Endothelial cell (in vitro differentiated cells): ENCODE data around the gene COL4A1. TPM values are rescaled to one million over a fixed set of nuclear protein-coding genes. Genes with fewer than 3 reads are reported as not detected.
A peak's percentile ranks its signal among the peaks of the same experiment; 100 is the strongest.

Experiments used
- DNase-seq: peaks from one replicate; pipeline ENCODE4 v3.0.0; 2021; ENCODE audit warnings: low spot score
- H3K27ac Mint-ChIP-seq: one replicate; pipeline ENCODE4 v1.8.0; 2021; ENCODE audit warnings: mixed read lengths, inconsistent platforms; ENCODE audit not compliant: unreplicated experiment
- H3K27me3 Mint-ChIP-seq: one replicate; pipeline ENCODE4 v1.8.0; 2021; ENCODE audit warnings: mild to moderate bottlenecking, moderate library complexity, mixed read lengths, inconsistent platforms; ENCODE audit not compliant: unreplicated experiment
- H3K36me3 Mint-ChIP-seq: one replicate; pipeline ENCODE4 v1.8.0; 2021; ENCODE audit warnings: mild to moderate bottlenecking, low read depth, mixed read lengths, inconsistent platforms; ENCODE audit not compliant: unreplicated experiment
- H3K4me1 Mint-ChIP-seq: one replicate; pipeline ENCODE4 v1.8.0; 2021; ENCODE audit warnings: mild to moderate bottlenecking, mixed read lengths, inconsistent platforms; ENCODE audit not compliant: unreplicated experiment
- H3K4me3 Mint-ChIP-seq: one replicate; pipeline ENCODE4 v1.8.0; 2021; ENCODE audit warnings: mild to moderate bottlenecking, mixed read lengths, inconsistent platforms; ENCODE audit not compliant: unreplicated experiment
- H3K9me3 Mint-ChIP-seq: one replicate; pipeline ENCODE4 v1.8.0; 2021; ENCODE audit warnings: mixed read lengths, inconsistent platforms; ENCODE audit not compliant: unreplicated experiment
- total RNA-seq: library from RNA; stranded (reverse); fragmentation: NEBNext Ultra II Directional; extraction: Animal tissue kit (Norgen Biotek cat#: 25700); gene quantifications from one replicate; pipeline ENCODE4 v1.2.1, GENCODE V29; 2021; ENCODE audit not compliant: unreplicated experiment
- TF ChIP-seq, protein P1 (sequence below): fragments of 200-600 bp; sonication (generic); IDR thresholded peaks from one replicate; pipeline ENCODE4 v1.5.0; 2021; ENCODE audit warnings: antibody characterized with exemption; ENCODE audit not compliant: unreplicated experiment

The COL4A1 gene
- total RNA-seq, 1 donor from 2014 or later = 2,720 TPM

DNA sequence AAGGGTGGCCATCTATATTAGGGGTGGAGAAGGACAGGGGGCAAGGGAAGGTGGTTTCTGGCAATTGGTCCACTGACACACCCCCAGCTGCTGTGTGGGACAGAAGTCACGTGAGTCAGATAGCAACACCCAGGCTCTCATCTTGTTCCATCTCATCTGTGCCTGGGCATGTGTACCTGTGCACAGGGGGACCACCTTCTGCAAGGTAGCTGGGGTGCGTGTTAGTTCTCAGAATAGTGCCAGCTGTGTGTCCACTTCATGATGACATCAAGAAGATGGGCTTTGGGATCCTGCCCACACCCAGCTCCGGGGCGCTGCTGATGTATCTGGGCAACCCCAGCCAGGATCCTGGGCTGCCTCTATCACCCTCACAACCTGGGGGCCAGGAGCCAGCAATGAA, 38.7 kb upstream of the COL4A1 start:
- Mint-ChIP-seq H3K27me3 (peaks cover 16% of the 10 kb centered on the region), H3K9me3 (no peaks in the 10 kb centered on the region), H3K4me3 (peak overlapping the region; percentile 4), H3K36me3 (peaks cover 47% of the 10 kb centered on the region), H3K4me1 (peaks cover 95% of the 10 kb centered on the region), H3K27ac (no peak overlapping the region)
- no peak for DNase-seq
- TF ChIP-seq, protein P1, sequence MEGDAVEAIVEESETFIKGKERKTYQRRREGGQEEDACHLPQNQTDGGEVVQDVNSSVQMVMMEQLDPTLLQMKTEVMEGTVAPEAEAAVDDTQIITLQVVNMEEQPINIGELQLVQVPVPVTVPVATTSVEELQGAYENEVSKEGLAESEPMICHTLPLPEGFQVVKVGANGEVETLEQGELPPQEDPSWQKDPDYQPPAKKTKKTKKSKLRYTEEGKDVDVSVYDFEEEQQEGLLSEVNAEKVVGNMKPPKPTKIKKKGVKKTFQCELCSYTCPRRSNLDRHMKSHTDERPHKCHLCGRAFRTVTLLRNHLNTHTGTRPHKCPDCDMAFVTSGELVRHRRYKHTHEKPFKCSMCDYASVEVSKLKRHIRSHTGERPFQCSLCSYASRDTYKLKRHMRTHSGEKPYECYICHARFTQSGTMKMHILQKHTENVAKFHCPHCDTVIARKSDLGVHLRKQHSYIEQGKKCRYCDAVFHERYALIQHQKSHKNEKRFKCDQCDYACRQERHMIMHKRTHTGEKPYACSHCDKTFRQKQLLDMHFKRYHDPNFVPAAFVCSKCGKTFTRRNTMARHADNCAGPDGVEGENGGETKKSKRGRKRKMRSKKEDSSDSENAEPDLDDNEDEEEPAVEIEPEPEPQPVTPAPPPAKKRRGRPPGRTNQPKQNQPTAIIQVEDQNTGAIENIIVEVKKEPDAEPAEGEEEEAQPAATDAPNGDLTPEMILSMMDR = no peak

GRCh38 chr13:110345266-110345665, 38.3 kb upstream of the COL4A1 start:
- no peak for DNase-seq
- Mint-ChIP-seq H3K4me3 (peak overlapping the region; percentile 4), H3K4me1 (peaks cover 95% of the 10 kb centered on the region), H3K36me3 (peaks cover 45% of the 10 kb centered on the region), H3K27me3 (peaks cover 17% of the 10 kb centered on the region), H3K9me3 (no peaks in the 10 kb centered on the region), H3K27ac (no peak overlapping the region)
- TF ChIP-seq, protein P1 = no peak

DNA sequence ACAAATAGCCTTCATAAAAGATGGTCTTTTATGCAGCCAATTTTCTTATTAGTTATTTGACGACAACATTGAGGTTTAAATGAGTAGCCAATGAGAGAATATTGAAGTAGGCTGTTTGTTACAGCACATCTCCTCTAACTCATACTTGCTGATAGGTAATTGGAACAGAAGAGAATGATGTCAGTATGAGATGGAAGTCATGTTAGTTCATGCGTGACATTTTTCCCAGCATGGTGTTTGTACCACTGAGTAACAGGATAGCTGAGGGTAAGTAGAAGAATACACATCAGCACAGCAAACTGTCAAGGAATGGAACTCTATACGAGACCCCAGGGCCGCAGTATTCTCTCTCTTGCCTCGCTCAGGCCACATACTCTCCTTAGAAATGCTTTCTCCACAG, 37.4 kb upstream of the COL4A1 start:
- H3K36me3 Mint-ChIP-seq = peaks cover 46% of the 10 kb centered on the region

DNA sequence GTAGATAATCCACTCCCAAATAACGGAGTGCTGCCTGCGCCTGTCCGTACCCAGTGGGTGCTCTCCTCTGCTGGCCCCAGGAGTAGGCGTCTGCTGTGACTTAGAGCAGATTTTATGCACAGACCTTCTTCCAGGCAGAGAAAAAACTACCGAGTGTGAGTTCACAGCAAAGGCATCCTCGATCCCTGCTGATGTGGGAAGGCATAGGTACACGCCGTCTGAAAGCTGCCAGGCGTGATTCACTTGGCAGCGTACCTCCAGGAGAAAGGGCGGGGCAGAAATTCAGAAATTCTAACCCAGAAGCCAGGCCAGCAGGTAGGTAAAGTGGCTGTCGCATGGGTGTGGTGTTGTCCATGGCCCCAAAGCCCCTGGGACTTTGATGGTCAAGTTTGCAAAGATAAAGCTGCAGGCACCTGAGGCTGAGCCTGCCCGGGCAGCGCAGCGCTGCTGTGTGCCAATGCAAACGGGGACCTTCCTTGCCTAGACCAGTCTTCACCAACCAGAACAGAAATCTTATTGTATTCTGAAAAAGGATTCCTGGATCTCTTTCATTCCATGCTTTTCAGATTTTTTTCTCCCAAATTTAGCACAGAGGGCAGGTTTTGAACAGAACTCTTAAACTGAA, 36.4 kb upstream of the COL4A1 start:
- DNase-seq = no peak
- no peak overlapping the region for H3K4me3 Mint-ChIP-seq
- peaks cover 98% of the 10 kb centered on the region for H3K4me1 Mint-ChIP-seq

More for the DNA sequence above, 37.4 kb upstream of the COL4A1 start:
- Mint-ChIP-seq H3K27ac (no peak overlapping the region), H3K27me3 (peaks cover 17% of the 10 kb centered on the region), H3K9me3 (no peaks in the 10 kb centered on the region), H3K4me3 (peak overlapping the region; percentile 39), H3K4me1 (peaks cover 96% of the 10 kb centered on the region)
- no peak for DNase-seq
- TF ChIP-seq, protein P1 = no peak

DNA sequence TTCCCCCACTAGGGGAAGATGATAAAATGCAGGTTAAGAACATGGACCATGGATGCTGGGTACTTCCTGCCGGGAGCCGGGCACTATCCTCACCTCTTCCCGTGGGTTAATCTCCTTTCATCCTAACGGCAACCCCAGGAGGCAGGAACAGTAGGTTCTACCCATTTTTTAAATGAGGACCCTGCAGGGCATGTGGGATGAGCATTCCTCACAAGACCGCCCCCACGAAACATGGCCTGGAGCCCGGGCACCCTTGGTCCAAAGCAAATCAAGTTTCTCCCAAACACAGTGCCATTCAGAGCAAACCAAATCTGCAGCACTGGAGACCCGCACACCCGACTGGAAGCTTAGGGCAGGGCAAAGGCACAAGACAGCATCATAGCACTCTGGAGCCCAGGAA, 35.5 kb upstream of the COL4A1 start:
- TF ChIP-seq, protein P1 = no peak
- H3K36me3 Mint-ChIP-seq = peaks cover 39% of the 10 kb centered on the region
- no peak for DNase-seq
- peak overlapping the region; percentile 97 for H3K27ac Mint-ChIP-seq
- no peak overlapping the region for H3K4me3 Mint-ChIP-seq
- no peaks in the 10 kb centered on the region for H3K9me3 Mint-ChIP-seq
- peaks cover 97% of the 10 kb centered on the region for H3K4me1 Mint-ChIP-seq
- peaks cover 19% of the 10 kb centered on the region for H3K27me3 Mint-ChIP-seq

More for the DNA sequence above, 36.4 kb upstream of the COL4A1 start:
- Mint-ChIP-seq H3K36me3 (peaks cover 48% of the 10 kb centered on the region), H3K27ac (peak overlapping the region; percentile 97), H3K27me3 (peaks cover 17% of the 10 kb centered on the region), H3K9me3 (no peaks in the 10 kb centered on the region)
- TF ChIP-seq, protein P1 = no peak
